Activated CD4-positive, alpha-beta T cell treated with anti-CD3 and anti-CD28 coated beads, Interleukin-2, amount 10 ng/mL, durations not matched to agents 7 days and 5 days (primary cell): Measurements from ENCODE around the gene ASB3. TPM values are rescaled to one million over a fixed set of nuclear protein-coding genes. Genes with fewer than 3 reads are reported as not detected.
A peak's percentile ranks its signal among the peaks of the same experiment; 100 is the strongest.

Experiments
- CTCF ChIA-PET: fragments of 350-600 bp; sonication (Branson Sonifier 250); formaldehyde crosslinking; loops from one replicate; lab custom pipeline; 2021; ENCODE audit warnings: antibody characterized with exemption; lab: Charles Lee
- POLR2A ChIA-PET: fragments of 350-600 bp; sonication (Branson Sonifier 250); formaldehyde crosslinking; loops from one replicate; lab custom pipeline; 2021; ENCODE audit warnings: antibody characterized with exemption; lab: Charles Lee
- DNase-seq: peaks from one replicate; pipeline ENCODE4 v3.0.0-alpha.2; 2020
- H3K27ac Mint-ChIP-seq: one replicate; pipeline ENCODE4 v1.8.0; 2021; ENCODE audit warnings: mild to moderate bottlenecking, moderate library complexity, mixed read lengths
- H3K27me3 Mint-ChIP-seq: one replicate; pipeline ENCODE4 v1.8.0; 2021; ENCODE audit warnings: mixed read lengths
- H3K36me3 Mint-ChIP-seq: one replicate; pipeline ENCODE4 v1.8.0; 2021; ENCODE audit warnings: low read depth, mixed read lengths
- H3K4me1 Mint-ChIP-seq: one replicate; pipeline ENCODE4 v1.8.0; 2021; ENCODE audit warnings: mixed read lengths
- H3K4me3 Mint-ChIP-seq: one replicate; pipeline ENCODE4 v1.8.0; 2021; ENCODE audit warnings: mild to moderate bottlenecking, moderate library complexity, mixed read lengths
- H3K9me3 Mint-ChIP-seq: one replicate; pipeline ENCODE4 v1.8.0; 2021; ENCODE audit warnings: mixed read lengths
- total RNA-seq, 2 experiments: library from RNA; stranded (reverse); gene quantifications; one replicate each; pipeline ENCODE4 v1.2.3, GENCODE V29; 2021

Gene ASB3
- total RNA-seq, 2 experiments from 2014 or later: 20.2 to 23.3 TPM

GRCh38 chr2:53819634-53820033 lies 32.9 kb upstream of the ASB3 start:
- no peaks in the 10 kb centered on the region for H3K4me1 Mint-ChIP-seq
- ChIA-PET CTCF (no interaction called here), POLR2A (no interaction called here)
- DNase-seq: no peak
- H3K9me3 Mint-ChIP-seq: no peaks in the 10 kb centered on the region
- H3K4me3 Mint-ChIP-seq: no peak overlapping the region
- H3K27me3 Mint-ChIP-seq: no peaks in the 10 kb centered on the region
- H3K27ac Mint-ChIP-seq: no peak overlapping the region
- H3K36me3 Mint-ChIP-seq: peaks cover 24% of the 10 kb centered on the region

- peaks cover 24% of the 10 kb centered on the region for H3K36me3 Mint-ChIP-seq
- H3K4me1 Mint-ChIP-seq: no peaks in the 10 kb centered on the region
- H3K4me3 Mint-ChIP-seq: no peak overlapping the region
- H3K27me3 Mint-ChIP-seq: no peaks in the 10 kb centered on the region
- POLR2A ChIA-PET: no interaction called here
- no peak overlapping the region for H3K27ac Mint-ChIP-seq
- H3K9me3 Mint-ChIP-seq: no peaks in the 10 kb centered on the region
- CTCF ChIA-PET: no interaction called here
- no peak for DNase-seq
Measured at GRCh38 chr2:53818854-53819435, 32.2 kb upstream of the ASB3 start.

- no peak overlapping the region for H3K27ac Mint-ChIP-seq
- CTCF ChIA-PET: interaction anchor here (1.4 kb wide), 1 partner anchor 57 kb away, joined by 4 read pairs; no protein-coding TSS in a partner anchor
- no peaks in the 10 kb centered on the region for H3K27me3 Mint-ChIP-seq
- no peaks in the 10 kb centered on the region for H3K4me1 Mint-ChIP-seq
- H3K9me3 Mint-ChIP-seq: no peaks in the 10 kb centered on the region
- peaks cover 34% of the 10 kb centered on the region for H3K36me3 Mint-ChIP-seq
- no peak overlapping the region for H3K4me3 Mint-ChIP-seq
- no peak for DNase-seq
- POLR2A ChIA-PET: no interaction called here
Measured at GRCh38 chr2:53813151-53813550, 26.4 kb upstream of the ASB3 start.

- Mint-ChIP-seq H3K27me3 (no peaks in the 10 kb centered on the region), H3K9me3 (no peaks in the 10 kb centered on the region), H3K36me3 (peaks cover 28% of the 10 kb centered on the region), H3K4me1 (no peaks in the 10 kb centered on the region), H3K4me3 (no peak overlapping the region), H3K27ac (no peak overlapping the region)
- DNase-seq: no peak
- ChIA-PET CTCF (interaction anchor here (0.6 kb wide), 1 partner anchor 338 kb away, joined by 3 read pairs; no protein-coding TSS in a partner anchor), POLR2A (no interaction called here)
Measured at GRCh38 chr2:53811601-53812000, 24.8 kb upstream of the ASB3 start.

- Mint-ChIP-seq H3K36me3 (peaks cover 34% of the 10 kb centered on the region), H3K27me3 (no peaks in the 10 kb centered on the region), H3K27ac (no peak overlapping the region), H3K4me3 (no peak overlapping the region), H3K9me3 (no peaks in the 10 kb centered on the region), H3K4me1 (peaks cover 2% of the 10 kb centered on the region)
- ChIA-PET POLR2A (no interaction called here), CTCF (no interaction called here)
- DNase-seq: no peak
Measured at GRCh38 chr2:53802617-53803151, 15.9 kb upstream of the ASB3 start.

- ChIA-PET CTCF (no interaction called here), POLR2A (no interaction called here)
- H3K27ac Mint-ChIP-seq: no peak overlapping the region
- peaks cover 2% of the 10 kb centered on the region for H3K4me1 Mint-ChIP-seq
- H3K4me3 Mint-ChIP-seq: no peak overlapping the region
- H3K27me3 Mint-ChIP-seq: no peaks in the 10 kb centered on the region
- H3K9me3 Mint-ChIP-seq: no peaks in the 10 kb centered on the region
- peaks cover 31% of the 10 kb centered on the region for H3K36me3 Mint-ChIP-seq
- no peak for DNase-seq
Measured at GRCh38 chr2:53801547-53801946, 14.8 kb upstream of the ASB3 start.

GRCh38 chr2:53793821-53794220 lies 7.1 kb upstream of the ASB3 start:
- ChIA-PET POLR2A (no interaction called here), CTCF (interaction anchor here (1.5 kb wide), 1 partner anchor 26 kb away, joined by 10 read pairs; the partner anchor contains the start of gene CHAC2)
- DNase-seq: no peak
- H3K36me3 Mint-ChIP-seq: peaks cover 4% of the 10 kb centered on the region
- peaks cover 5% of the 10 kb centered on the region for H3K4me1 Mint-ChIP-seq
- H3K9me3 Mint-ChIP-seq: no peaks in the 10 kb centered on the region
- no peak overlapping the region for H3K27ac Mint-ChIP-seq
- H3K27me3 Mint-ChIP-seq: no peaks in the 10 kb centered on the region
- no peak overlapping the region for H3K4me3 Mint-ChIP-seq

- Mint-ChIP-seq H3K4me3 (no peak overlapping the region), H3K9me3 (no peaks in the 10 kb centered on the region), H3K36me3 (peaks cover 2% of the 10 kb centered on the region), H3K27me3 (no peaks in the 10 kb centered on the region), H3K27ac (no peak overlapping the region), H3K4me1 (peaks cover 10% of the 10 kb centered on the region)
- no peak for DNase-seq
- CTCF ChIA-PET: interaction anchor here (1.5 kb wide), 1 partner anchor 25 kb away, joined by 10 read pairs; the partner anchor contains the start of gene CHAC2
- POLR2A ChIA-PET: no interaction called here
Measured at GRCh38 chr2:53793261-53793660, 6.5 kb upstream of the ASB3 start.

- Mint-ChIP-seq H3K4me3 (peak overlapping the region; percentile 86), H3K27ac (peak overlapping the region; percentile 99), H3K27me3 (no peaks in the 10 kb centered on the region), H3K9me3 (no peaks in the 10 kb centered on the region), H3K4me1 (peaks cover 36% of the 10 kb centered on the region), H3K36me3 (peaks cover 4% of the 10 kb centered on the region)
- ChIA-PET POLR2A (no interaction called here), CTCF (interaction anchor here (0.7 to 1.5 kb wide), 2 partner anchors 21 to 50 kb away, joined by 4 read pairs; partner anchors contain the start of gene CHAC2)
- peak; percentile 10 for DNase-seq
Measured at GRCh38 chr2:53787614-53788289, 999 bp upstream of the ASB3 start.

GRCh38 chr2:53786352-53786704 lies 425 bp downstream of the ASB3 start:
- H3K27me3 Mint-ChIP-seq: no peaks in the 10 kb centered on the region
- peak overlapping the region; percentile 86 for H3K4me3 Mint-ChIP-seq
- no peaks in the 10 kb centered on the region for H3K9me3 Mint-ChIP-seq
- CTCF ChIA-PET: interaction anchor here (1.6 kb wide), 1 partner anchor 19 kb away, joined by 5 read pairs; the partner anchor contains the start of gene CHAC2
- H3K4me1 Mint-ChIP-seq: peaks cover 41% of the 10 kb centered on the region
- peak overlapping the region; percentile 99 for H3K27ac Mint-ChIP-seq
- H3K36me3 Mint-ChIP-seq: peaks cover 13% of the 10 kb centered on the region
- DNase-seq: peak; percentile 20
- POLR2A ChIA-PET: no interaction called here

- Mint-ChIP-seq H3K4me1 (peaks cover 38% of the 10 kb centered on the region), H3K27ac (peak overlapping the region; percentile 99), H3K27me3 (no peaks in the 10 kb centered on the region), H3K36me3 (peaks cover 16% of the 10 kb centered on the region), H3K9me3 (no peaks in the 10 kb centered on the region), H3K4me3 (peak overlapping the region; percentile 86)
- ChIA-PET POLR2A (no interaction called here), CTCF (interaction anchor here (1.8 kb wide), 1 partner anchor 17 kb away, joined by 7 read pairs; the partner anchor contains the start of gene CHAC2)
- DNase-seq: no peak
Measured at GRCh38 chr2:53785366-53785765, 1.4 kb downstream of the ASB3 start.

GRCh38 chr2:53784436-53784835 lies 2.3 kb downstream of the ASB3 start:
- Mint-ChIP-seq H3K4me1 (peaks cover 41% of the 10 kb centered on the region), H3K9me3 (no peaks in the 10 kb centered on the region), H3K27me3 (no peaks in the 10 kb centered on the region), H3K4me3 (peak overlapping the region; percentile 86), H3K36me3 (peaks cover 24% of the 10 kb centered on the region), H3K27ac (peak overlapping the region; percentile 32)
- DNase-seq: no peak
- POLR2A ChIA-PET: no interaction called here
- CTCF ChIA-PET: interaction anchor here (1.0 to 1.8 kb wide), 2 partner anchors 17 to 253 kb away, joined by 3 to 7 read pairs; partner anchors contain the start of gene CHAC2

- Mint-ChIP-seq H3K27me3 (no peaks in the 10 kb centered on the region), H3K27ac (no peak overlapping the region), H3K36me3 (peaks cover 33% of the 10 kb centered on the region), H3K4me3 (no peak overlapping the region), H3K9me3 (no peaks in the 10 kb centered on the region), H3K4me1 (peaks cover 31% of the 10 kb centered on the region)
- POLR2A ChIA-PET: no interaction called here
- CTCF ChIA-PET: interaction anchor here (0.6 to 0.7 kb wide), 2 partner anchors 83 to 382 kb away, joined by 3 to 4 read pairs; no protein-coding TSS in a partner anchor
- DNase-seq: no peak
Measured at GRCh38 chr2:53782676-53783075, 4.1 kb downstream of the ASB3 start.
